Sigmoid colon (tissue), 7 donors: ENCODE results near the gene PADI2. TPM values are rescaled to one million over a fixed set of nuclear protein-coding genes. Genes with fewer than 3 reads are reported as not detected.

ENCODE experiments used
- DNase-seq: peaks from one replicate; pipeline ENCODE4 v3.0.0-alpha.2; 2019
- H3K27ac ChIP-seq, 4 donors: fragments of 200-600 bp; sonication (generic); one replicate each; pipeline ENCODE4 v1.5.1; 2016 to 2019; ENCODE audit warnings: mild to moderate bottlenecking in 1 of 4
- H3K27me3 ChIP-seq, 3 donors: fragments of 200-600 bp; sonication (generic); one replicate each; pipeline ENCODE4 v1.5.1; 2019; ENCODE audit warnings: mild to moderate bottlenecking in 1 of 3
- H3K36me3 ChIP-seq, 4 donors: fragments of 200-600 bp; sonication (generic); one replicate each; pipeline ENCODE4 v1.5.1; 2016 to 2019
- H3K4me1 ChIP-seq, 4 donors: fragments of 200-600 bp; sonication (generic); one replicate each; pipeline ENCODE4 v1.5.1; 2017 to 2019
- H3K4me3 ChIP-seq, 4 donors: fragments of 200-600 bp; sonication (generic); one replicate each; pipeline ENCODE4 v1.5.1; 2017 to 2019; ENCODE audit warnings: mild to moderate bottlenecking in 2 of 4, moderate library complexity in 1 of 4
- H3K9me3 ChIP-seq, 4 donors: fragments of 200-600 bp in 3 of 4; sonication (generic) in 3 of 4; one replicate each; pipeline versions ENCODE4 v1.5.1 to v1.6.1; 2013 to 2019
- EP300 ChIP-seq, 4 donors: sonication (generic); formaldehyde crosslinking; IDR thresholded peaks; one replicate each; pipeline ENCODE4 v1.6.1; 2017; ENCODE audit warnings: antibody characterized with exemption in 4 of 4
- POLR2A ChIP-seq, 2 donors: fragments of 450-650 bp; IDR thresholded peaks; one replicate each; pipeline ENCODE4 v1.6.1; 2016; ENCODE audit warnings: antibody characterized with exemption in 2 of 2, mild to moderate bottlenecking in 2 of 2, moderate library complexity in 2 of 2
- POLR2AphosphoS5 ChIP-seq, 4 donors: sonication (generic); formaldehyde crosslinking; IDR thresholded peaks; one replicate each; pipeline ENCODE4 v1.6.1; 2017; ENCODE audit warnings: antibody characterized with exemption in 4 of 4
- WGBS, 2 donors: extraction: QIAGEN DNeasy Blood & Tissue Kit; methylation state at CpG; one replicate each; pipeline ENCODE4 v1.1.7; 2013; 5-methylcytosine and 5-hydroxymethylcytosine counted together
- intact Hi-C: fragments of 100-400 bp; cut with DNase I; formaldehyde crosslinking; loops from one replicate; pipeline ENCODE4 v1.15.1; 2023
- polyA plus RNA-seq, 3 donors: library from polyadenylated mRNA; stranded (reverse); fragments of 200-250 nt; gene quantifications; one replicate each; pipeline ENCODE4 v1.2.3, GENCODE V29; 2013
- total RNA-seq, 4 donors: library from RNA; depleted of rRNA; stranded (reverse); fragments of >200 nt; gene quantifications; one replicate each; pipeline ENCODE4 v1.1.0, GENCODE V29; 2016
- TF ChIP-seq, protein P1 (sequence below), 4 experiments: fragments of 450-650 bp in 3 of 4; fragments of 200-600 bp in 1 of 4; IDR thresholded peaks; one replicate each; pipeline ENCODE4 v1.5.1; 2016 to 2019; ENCODE audit warnings: antibody characterized with exemption in 4 of 4, mild to moderate bottlenecking in 3 of 4, moderate library complexity in 2 of 4
- donor health status: healthy with polysubstance abuse.
- donor health status: Bipolar disorder and iron deficiency.
- donor health status: healthy.

Gene PADI2
- total and polyA plus RNA-seq, 7 donors, result 0.27 to 169 (median 1.1) TPM

DNA sequence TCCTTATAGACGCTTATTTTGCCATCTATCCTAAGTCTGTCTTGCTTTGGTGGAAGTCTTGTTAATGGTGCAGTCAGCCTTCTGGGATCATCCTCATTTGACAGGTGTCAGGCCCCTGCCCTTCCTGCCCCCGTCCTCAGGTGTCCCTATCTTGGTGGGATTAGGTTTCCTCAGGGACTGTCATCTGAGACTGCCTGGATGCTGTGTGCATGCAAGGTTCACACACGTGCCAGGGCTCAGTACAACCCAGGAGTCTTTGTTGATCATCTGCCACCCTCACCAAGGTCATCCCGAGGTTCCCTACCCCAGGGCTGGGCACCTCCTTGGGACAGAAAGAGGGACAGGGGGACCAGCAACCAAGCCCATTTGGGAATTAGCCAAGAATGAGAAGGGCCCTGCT, 18.0 kb downstream of the PADI2 start:
- Histone ChIP-seq H3K36me3 (no peaks in the 10 kb centered on the region), H3K9me3 (no peaks in the 10 kb centered on the region), H3K4me3 (no peak overlapping the region), H3K4me1 (peaks cover 0 to 21% (median 12%) of the 10 kb centered on the region in 4 donors), H3K27ac (no peak overlapping the region), H3K27me3 (no peaks in the 10 kb centered on the region)
- TF ChIP-seq, protein P1, sequence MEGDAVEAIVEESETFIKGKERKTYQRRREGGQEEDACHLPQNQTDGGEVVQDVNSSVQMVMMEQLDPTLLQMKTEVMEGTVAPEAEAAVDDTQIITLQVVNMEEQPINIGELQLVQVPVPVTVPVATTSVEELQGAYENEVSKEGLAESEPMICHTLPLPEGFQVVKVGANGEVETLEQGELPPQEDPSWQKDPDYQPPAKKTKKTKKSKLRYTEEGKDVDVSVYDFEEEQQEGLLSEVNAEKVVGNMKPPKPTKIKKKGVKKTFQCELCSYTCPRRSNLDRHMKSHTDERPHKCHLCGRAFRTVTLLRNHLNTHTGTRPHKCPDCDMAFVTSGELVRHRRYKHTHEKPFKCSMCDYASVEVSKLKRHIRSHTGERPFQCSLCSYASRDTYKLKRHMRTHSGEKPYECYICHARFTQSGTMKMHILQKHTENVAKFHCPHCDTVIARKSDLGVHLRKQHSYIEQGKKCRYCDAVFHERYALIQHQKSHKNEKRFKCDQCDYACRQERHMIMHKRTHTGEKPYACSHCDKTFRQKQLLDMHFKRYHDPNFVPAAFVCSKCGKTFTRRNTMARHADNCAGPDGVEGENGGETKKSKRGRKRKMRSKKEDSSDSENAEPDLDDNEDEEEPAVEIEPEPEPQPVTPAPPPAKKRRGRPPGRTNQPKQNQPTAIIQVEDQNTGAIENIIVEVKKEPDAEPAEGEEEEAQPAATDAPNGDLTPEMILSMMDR (IDR thresholded peaks at IDR 0.05), result no peak
- no peak for TF ChIP-seq POLR2AphosphoS5 (IDR thresholded peaks at IDR 0.05)
- TF ChIP-seq EP300 (IDR thresholded peaks at IDR 0.05), result no peak
- no peak for TF ChIP-seq POLR2A (IDR thresholded peaks at IDR 0.05)
- 81 to 82% methylated on average over 4 of the region's 4 CpGs for WGBS, 2 donors
- no peak for DNase-seq
- intact Hi-C loops, result no loop called here

DNA sequence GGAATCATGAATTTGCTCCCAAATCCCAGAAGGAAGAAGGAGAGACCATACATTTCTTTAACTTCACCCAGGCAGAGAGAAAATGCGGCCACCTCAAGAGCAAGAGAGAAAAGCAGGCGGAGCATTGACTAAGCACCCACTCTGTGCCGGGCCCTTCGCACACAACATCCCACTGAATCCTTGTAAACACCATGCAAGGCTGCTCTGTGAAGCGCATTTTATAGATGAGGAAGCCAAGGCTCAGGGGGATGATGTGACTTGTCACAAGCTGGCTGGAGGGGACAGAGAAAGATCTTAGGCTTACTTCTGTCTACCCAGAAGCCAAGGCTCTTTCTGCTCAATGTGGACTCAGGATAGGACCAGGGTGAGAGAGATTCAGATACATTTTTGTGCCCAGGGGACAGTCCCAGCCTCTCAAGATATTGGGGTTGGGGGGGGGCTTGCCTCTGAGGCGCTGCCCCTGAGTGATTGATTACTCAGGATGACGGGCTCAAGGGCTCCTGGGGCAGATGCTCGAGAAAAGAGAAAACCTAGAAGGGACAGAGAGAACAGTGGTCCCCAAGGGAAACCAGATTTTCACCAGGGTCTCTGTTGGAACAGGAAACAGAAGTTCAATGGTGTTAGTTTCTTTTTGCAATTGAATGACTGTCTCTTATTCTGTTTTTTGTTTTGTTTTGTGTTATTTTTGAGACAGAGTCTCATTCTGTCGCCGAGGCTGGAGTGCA, 19.5 kb downstream of the PADI2 start:
- H3K27me3 ChIP-seq, result no peaks in the 10 kb centered on the region
- no peak for TF ChIP-seq POLR2AphosphoS5 (IDR thresholded peaks at IDR 0.05)
- TF ChIP-seq, protein P1 (IDR thresholded peaks at IDR 0.05), result no peak
- no peak for TF ChIP-seq POLR2A (IDR thresholded peaks at IDR 0.05)
- TF ChIP-seq EP300 (IDR thresholded peaks at IDR 0.05), result no peak
- no peak overlapping the region for H3K4me3 ChIP-seq
- no peak for DNase-seq
- H3K27ac ChIP-seq, result peak overlapping the region in 2 of 4 donors; percentile 23 to 40
- H3K9me3 ChIP-seq, result no peaks in the 10 kb centered on the region
- peaks cover 0 to 30% (median 14%) of the 10 kb centered on the region in 4 donors for H3K4me1 ChIP-seq
- 71 to 90% methylated on average over 10 of the region's 10 CpGs for WGBS, 2 donors
- no peaks in the 10 kb centered on the region for H3K36me3 ChIP-seq
- intact Hi-C loops, result no loop called here

DNA sequence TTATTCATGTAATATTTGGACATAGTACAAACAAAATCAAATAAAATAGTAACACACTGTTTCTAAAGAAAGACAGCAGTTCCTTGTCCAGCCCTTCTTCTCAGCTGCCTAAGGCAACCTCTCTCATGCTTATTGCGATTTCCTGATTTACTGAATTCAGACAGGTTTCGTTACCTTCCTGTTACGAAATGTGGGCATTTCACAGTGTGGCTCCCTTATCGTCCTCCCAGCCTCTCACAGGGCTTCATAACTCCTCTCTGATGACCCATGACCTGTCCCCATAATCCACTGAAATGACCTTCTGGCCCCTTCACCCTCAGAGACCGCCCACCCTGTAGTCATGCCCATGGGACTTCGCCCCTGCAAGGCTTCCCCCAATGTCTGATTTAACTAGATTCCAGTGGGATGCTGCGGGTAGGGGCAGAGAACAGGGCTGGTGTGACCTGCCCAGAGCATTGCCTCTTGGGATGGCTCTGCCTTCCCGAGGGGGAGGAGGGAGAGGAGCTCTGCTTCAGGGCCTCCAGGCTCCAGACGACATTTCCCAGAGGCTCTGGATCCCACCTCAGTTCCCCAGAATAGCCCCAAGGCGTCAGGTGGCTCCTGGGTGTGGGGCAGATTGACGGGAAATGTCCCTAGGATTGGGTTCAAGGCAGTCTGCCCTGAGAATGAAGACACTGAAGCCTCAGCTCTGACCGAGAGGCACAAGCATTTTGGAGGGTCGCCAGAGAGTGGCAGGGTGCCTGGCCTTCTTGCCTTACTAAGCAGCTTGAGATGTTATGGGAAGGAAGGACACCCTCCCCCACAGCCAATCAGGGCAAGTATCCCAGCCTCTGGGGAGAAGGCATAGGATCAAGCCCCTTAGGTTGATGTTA, 20.6 kb downstream of the PADI2 start:
- TF ChIP-seq POLR2AphosphoS5 (IDR thresholded peaks at IDR 0.05), result peak in 1 of 4 donors; percentile 34
- TF ChIP-seq, protein P1 (IDR thresholded peaks at IDR 0.05), result no peak
- TF ChIP-seq EP300 (IDR thresholded peaks at IDR 0.05), result no peak
- no peak for TF ChIP-seq POLR2A (IDR thresholded peaks at IDR 0.05)
- peak overlapping the region in 3 of 4 donors; percentile 23 to 40 (median 27) for H3K27ac ChIP-seq
- intact Hi-C loops, result no loop called here
- no peaks in the 10 kb centered on the region for H3K9me3 ChIP-seq
- peaks cover 0 to 39% (median 14%) of the 10 kb centered on the region in 4 donors for H3K4me1 ChIP-seq
- no peak overlapping the region for H3K4me3 ChIP-seq
- WGBS, 2 donors, result 75 to 79% methylated on average over 13 of the region's 13 CpGs
- H3K36me3 ChIP-seq, result no peaks in the 10 kb centered on the region
- no peaks in the 10 kb centered on the region for H3K27me3 ChIP-seq
- no peak for DNase-seq

DNA sequence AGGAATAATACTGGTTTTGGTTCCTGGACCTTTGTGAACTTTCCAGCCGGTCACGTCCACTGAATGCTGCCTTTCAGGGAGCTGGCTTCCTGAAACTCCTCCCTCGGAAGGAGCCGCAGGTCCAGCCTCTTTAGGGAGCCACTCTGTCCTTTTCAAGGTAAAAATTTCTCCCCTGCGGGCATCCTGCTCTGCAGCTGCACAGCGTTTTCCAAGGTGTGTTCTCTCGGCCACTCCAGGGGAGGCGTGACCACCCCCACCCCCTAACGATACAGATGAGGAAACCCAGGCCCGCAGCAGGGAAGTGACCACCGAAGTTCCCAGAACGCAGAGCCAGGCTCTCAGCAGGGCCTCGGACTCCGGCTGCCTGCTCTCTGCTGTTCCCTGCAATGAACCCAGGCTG, 21.5 kb downstream of the PADI2 start:
- Histone ChIP-seq H3K27me3 (no peaks in the 10 kb centered on the region), H3K4me1 (peaks cover 0 to 39% (median 14%) of the 10 kb centered on the region in 4 donors), H3K4me3 (no peak overlapping the region), H3K9me3 (no peaks in the 10 kb centered on the region), H3K27ac (peak overlapping the region in 1 of 4 donors; percentile 27), H3K36me3 (no peaks in the 10 kb centered on the region)
- intact Hi-C loops, result no loop called here
- TF ChIP-seq EP300 (IDR thresholded peaks at IDR 0.05) (no peak), POLR2A (IDR thresholded peaks at IDR 0.05) (no peak), POLR2AphosphoS5 (IDR thresholded peaks at IDR 0.05) (no peak)
- TF ChIP-seq, protein P1 (IDR thresholded peaks at IDR 0.05), result no peak
- DNase-seq, result no peak
- WGBS, 2 donors, result 53 to 63% methylated on average over 14 of the region's 14 CpGs
